ENCODE measurements around the gene SHANK3.

SHANK3 gene

GRCh38 chr22:50678651-50679521 is 6.3 kb downstream of the SHANK3 start:
- no peak for DNase-seq

DNA sequence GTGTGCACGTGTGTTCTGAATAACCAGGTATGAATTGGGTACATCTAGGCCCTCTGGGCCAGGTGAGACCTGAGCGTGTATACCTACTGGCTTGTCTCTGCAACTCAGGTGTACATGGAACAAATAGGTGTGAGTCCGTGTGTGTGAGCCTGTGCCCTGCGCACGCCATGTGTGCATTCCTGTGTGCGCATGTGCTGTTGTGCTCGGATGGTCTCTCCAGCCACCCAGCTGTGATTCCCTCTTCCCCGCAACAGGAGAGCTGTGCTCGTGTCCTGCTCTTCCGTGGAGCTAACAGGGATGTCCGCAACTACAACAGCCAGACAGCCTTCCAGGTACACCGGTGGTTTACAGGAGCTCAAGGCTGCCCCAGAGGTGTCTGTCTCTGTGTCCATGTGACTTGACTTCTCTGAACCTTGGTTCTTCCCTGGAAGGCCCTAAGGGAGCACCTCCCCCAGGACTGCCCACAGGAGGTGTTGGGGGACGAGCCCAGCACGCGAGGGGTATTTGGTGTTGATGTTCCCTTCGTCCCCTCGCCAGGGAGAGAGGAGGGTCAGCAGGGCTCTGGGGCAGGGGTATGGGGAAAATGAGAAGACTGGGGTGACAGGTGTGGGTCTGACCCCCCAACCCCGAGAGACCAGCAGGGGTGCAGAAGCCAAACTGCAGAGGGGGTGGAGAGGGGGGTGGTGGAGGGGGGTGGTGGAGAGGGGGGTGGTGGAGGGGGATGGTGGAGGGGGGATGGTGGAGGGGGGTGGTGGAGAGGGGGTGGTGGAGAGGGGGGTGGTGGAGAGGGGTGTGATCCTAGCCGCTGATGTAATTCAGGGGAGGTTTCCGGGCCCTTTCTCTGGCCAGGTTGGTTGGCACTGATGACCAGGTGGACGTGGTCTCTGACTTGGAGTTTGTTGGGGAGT is 10.7 kb downstream of the SHANK3 start:
- no peak for DNase-seq

DNA sequence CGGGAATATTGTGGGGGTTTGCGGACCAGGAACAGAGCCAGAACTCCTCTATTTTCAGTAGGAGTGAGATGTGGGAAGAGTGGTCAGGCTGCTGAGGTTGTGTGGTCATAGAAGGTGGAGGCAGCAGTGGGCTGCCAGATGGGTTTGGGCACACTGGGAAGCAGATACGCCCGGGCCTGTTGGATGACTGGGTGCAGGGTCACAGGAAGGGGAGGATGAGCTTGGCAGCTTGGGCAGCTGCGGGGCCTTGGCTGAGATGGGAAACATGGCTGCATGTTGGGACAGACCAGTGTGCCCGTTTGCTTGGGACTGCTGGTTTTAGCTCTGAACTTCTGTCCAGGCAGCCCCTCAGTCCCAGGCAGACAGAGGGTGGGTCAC is 11.4 kb downstream of the SHANK3 start:
- DNase-seq = no peak

DNA sequence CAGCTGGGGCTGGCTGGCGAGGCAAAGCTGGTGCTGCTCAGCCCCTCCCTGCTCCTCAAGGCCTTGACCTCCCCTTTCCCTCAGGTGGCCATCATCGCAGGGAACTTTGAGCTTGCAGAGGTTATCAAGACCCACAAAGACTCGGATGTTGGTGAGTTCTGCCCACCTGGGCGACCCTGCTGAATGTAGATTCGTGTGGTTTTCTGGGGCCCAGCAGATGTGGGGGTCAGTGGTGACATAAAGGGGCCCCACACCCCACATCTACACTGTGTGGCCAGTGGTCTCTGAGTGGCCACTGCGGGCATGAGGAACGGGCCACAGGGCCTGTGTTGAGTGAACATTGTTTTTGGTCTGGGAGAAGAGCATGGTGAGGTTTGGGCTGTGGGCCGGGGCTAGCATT is 11.9 kb downstream of the SHANK3 start:
- DNase-seq = no peak

GRCh38 chr22:50684986-50685385 is 12.4 kb downstream of the SHANK3 start:
- DNase-seq = no peak

DNA sequence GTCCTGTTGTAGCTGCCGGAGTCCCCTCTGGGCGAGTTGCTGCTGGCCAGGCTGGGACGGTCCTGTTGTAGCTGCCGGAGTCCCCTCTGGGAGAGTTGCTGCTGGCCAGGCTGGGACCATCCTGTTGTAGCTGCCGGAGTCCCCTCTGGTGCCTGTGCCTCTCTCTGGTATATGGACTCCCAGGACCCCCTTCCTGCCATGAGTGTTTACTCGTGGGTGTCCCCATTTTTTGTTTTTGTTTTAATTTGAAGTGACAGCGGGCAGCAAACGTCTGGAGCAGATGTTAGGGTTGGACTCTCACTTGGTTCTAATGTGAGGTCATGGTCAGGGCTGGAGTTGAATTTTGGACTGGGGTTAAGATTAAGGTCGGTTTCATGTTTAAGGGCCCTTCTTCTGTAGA is 14.2 kb downstream of the SHANK3 start:
- no peak for DNase-seq

- no peak for DNase-seq
Observed at GRCh38 chr22:50687829-50688228, 15.2 kb downstream of the SHANK3 start.

DNA sequence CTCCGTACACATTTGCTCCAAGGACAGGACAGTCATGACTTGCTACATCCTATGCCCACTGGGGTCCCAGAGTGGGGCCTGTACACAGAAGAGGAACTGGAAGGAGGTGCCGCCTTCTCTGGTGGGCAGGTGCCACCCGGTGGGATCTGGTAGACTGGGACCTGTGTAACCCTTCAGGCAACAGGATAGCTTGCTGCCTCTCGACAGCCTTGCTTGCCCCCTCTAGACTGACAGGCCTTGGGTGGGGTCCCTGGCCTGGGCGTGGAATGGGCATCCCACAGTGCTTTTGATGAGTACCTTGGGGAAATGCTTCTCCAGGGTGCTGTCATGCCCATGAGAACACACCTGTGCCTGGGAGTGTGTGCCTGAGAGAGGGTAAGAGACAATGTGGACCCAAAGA is 15.8 kb downstream of the SHANK3 start:
- DNase-seq = no peak

GRCh38 chr22:50691521-50691920 is 18.9 kb downstream of the SHANK3 start:
- DNase-seq = no peak

- DNase-seq = no peak
Observed at GRCh38 chr22:50693462-50693861, 20.8 kb downstream of the SHANK3 start.

- DNase-seq = no peak
Observed at GRCh38 chr22:50694099-50694605, 21.5 kb downstream of the SHANK3 start.

DNA sequence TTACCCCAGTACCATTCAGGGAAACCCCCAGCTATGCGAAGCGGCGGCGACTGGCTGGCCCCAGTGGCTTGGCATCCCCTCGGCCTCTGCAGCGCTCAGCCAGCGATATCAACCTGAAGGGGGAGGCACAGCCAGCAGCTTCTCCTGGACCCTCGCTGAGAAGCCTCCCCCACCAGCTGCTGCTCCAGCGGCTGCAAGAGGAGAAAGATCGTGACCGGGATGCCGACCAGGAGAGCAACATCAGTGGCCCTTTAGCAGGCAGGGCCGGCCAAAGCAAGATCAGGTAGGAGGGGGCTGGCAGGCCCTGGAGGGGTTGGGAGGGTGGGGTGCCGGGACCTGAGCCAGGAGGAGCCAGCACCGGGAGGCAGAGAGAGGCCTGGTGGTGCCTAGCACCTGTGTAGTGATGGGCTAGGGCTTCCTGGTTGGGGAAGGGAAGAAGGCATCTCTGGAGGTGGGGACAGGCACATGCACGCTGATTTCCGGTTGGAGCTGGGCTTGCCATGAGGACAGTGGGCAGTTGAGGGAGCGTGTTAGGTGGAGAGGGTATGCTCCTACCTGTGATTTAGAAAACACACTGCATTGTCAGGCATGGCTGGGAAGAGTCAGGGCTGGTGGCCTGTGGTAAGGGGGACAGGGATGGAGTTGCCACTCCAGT is 22.3 kb downstream of the SHANK3 start:
- DNase-seq = no peak

- DNase-seq = no peak
Observed at GRCh38 chr22:50695421-50696250, 23.0 kb downstream of the SHANK3 start.

GRCh38 chr22:50696251-50696798 is 23.7 kb downstream of the SHANK3 start:
- DNase-seq = no peak

DNA sequence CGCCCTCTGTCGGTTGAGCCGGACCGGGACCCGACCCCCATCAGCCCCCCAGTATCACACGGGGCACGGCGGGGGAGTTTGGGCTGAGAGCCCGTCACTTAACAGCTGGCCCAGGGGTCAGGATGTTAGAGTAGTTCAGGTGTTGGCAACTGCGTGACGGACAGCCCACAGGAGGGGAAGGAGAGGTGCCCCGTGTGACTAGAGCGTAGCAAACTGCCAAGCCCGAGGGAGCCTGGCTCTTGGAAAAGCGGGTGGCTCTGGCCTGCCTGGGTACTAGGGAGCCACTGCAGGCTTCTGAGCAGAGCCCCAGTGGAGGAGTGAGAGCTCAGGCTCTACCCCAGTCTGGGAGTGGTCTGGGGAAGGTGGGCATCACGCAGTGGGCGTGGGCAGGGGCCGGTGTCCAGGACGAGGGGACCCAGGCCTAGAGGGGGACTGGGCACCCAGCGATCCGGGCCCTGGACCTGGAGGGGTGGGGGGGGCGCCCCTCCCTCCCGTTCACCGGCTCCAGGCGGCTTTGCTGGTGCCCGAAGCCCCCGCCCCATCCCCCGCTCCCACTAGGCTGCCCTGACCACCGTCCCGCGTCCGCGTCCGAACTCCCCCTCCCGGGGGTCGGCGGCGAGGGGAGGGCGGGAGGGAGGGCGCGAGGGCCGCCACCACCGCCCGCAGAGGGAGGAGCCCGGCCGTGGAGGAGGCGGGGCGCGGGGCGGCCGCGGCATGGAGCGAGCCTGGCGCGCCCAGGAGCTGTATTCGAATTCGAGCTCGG is 24.4 kb downstream of the SHANK3 start:
- DNase-seq = no peak

GRCh38 chr22:50697667-50698506 is 25.3 kb downstream of the SHANK3 start:
- no peak for DNase-seq

DNA sequence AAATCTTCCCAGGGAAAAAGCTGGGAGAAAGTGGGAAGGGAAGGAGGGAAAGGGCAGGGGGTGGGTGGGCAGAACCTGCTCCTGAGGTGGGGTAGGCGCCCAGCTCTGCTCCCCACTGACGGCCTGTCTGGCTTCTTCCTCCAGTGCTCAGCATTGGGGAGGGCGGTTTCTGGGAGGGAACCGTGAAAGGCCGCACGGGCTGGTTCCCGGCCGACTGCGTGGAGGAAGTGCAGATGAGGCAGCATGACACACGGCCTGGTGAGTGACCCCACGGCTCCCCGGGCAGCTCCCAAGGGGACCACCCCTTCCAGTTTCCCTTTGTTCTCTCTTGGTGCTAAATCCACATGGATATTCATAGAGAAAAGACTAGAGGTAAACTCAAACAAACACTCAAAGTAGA is 25.9 kb downstream of the SHANK3 start:
- no peak for DNase-seq

DNA sequence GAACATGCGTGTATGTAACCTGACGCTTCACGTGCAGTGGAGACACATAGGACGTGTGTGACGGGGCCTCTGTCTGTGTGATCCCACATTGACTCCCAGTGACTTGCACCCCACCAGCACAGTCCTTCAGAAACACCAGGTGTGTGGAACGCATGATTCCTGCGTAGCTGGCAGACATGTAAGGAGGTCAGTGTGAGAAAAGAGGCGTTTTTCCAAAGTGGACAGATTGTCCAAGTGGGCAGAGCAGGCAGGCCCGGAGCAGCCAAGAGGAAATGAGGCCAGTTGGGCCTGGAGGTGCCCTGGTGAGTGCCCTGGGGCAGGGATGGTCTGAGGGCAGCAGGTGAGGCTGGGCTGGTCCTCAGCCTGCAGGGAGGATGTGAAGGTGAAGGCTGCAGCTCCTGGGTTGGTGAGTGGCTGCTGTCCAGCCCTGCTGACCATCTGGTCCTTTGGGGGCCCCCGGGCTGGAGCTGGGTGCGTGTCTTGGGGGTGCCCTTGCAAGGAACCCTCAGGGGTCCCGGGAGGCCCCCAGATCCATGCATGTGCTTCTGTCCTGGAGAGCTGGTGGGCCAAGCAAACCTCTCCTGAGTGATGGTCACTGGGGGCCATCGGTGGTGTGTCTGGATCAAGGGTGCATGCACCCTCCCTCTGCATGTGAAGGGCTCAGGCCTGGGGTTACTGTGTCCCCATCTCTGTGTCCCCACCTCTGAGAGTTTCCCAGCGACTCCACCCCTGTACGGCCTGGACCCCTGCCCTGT is 26.6 kb downstream of the SHANK3 start:
- no peak for DNase-seq

GRCh38 chr22:50699756-50700386 is 27.2 kb downstream of the SHANK3 start:
- DNase-seq = no peak

All from SIG-M5 (cell line).